Cardiac fibroblast (primary cell): ENCODE measurements around the gene DARS1.
"Not testable (repeated sequence)": the region's sequence is repeated elsewhere in the genome, so short reads cannot be mapped to it uniquely, and the experiment has no call there.

Experiments
- DNase-seq, 2 donors: peaks; one replicate each; pipeline versions ENCODE4 v3.0.0 to v3.0.0-alpha.2; 2010; ENCODE audit warnings: low read depth in 2 of 2
- H3K4me3 ChIP-seq, 2 donors: replicated peaks in 1 of 2; 1 replicate in 1 of 2; 2 replicates in 1 of 2; pipeline ENCODE4 v1.5.1; 2011; ENCODE audit warnings: low read depth in 2 of 2, low read length in 2 of 2, mild to moderate bottlenecking in 2 of 2, moderate library complexity in 1 of 2
- TF ChIP-seq, protein P1 (sequence below): IDR thresholded peaks from one replicate; pipeline ENCODE4 v1.5.1; 2011; ENCODE audit warnings: low read depth, mild to moderate bottlenecking, low read length, inconsistent platforms

Gene DARS1

DNA sequence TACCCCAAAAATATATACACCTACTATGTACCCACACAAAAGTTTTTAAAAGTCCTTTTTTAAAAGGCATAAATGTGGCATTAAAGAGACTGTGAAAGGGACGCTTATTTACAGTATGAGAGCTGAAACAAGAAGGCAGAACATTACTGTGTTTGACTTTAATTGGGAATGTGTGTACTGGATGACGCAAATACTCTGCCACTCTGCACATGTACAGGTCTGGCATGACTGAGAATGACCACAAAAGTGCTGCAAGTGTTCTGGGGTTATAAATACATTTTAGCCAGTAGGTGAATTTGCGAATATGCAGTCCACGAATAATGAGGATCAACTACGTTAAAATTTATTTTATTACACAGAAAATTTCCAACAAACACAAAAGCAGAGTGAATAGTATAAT, 11.4 kb downstream of the DARS1 start:
- DNase-seq, result no peak
- TF ChIP-seq, protein P1, sequence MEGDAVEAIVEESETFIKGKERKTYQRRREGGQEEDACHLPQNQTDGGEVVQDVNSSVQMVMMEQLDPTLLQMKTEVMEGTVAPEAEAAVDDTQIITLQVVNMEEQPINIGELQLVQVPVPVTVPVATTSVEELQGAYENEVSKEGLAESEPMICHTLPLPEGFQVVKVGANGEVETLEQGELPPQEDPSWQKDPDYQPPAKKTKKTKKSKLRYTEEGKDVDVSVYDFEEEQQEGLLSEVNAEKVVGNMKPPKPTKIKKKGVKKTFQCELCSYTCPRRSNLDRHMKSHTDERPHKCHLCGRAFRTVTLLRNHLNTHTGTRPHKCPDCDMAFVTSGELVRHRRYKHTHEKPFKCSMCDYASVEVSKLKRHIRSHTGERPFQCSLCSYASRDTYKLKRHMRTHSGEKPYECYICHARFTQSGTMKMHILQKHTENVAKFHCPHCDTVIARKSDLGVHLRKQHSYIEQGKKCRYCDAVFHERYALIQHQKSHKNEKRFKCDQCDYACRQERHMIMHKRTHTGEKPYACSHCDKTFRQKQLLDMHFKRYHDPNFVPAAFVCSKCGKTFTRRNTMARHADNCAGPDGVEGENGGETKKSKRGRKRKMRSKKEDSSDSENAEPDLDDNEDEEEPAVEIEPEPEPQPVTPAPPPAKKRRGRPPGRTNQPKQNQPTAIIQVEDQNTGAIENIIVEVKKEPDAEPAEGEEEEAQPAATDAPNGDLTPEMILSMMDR, result no peak
- H3K4me3 ChIP-seq, result no peak overlapping the region

DNA sequence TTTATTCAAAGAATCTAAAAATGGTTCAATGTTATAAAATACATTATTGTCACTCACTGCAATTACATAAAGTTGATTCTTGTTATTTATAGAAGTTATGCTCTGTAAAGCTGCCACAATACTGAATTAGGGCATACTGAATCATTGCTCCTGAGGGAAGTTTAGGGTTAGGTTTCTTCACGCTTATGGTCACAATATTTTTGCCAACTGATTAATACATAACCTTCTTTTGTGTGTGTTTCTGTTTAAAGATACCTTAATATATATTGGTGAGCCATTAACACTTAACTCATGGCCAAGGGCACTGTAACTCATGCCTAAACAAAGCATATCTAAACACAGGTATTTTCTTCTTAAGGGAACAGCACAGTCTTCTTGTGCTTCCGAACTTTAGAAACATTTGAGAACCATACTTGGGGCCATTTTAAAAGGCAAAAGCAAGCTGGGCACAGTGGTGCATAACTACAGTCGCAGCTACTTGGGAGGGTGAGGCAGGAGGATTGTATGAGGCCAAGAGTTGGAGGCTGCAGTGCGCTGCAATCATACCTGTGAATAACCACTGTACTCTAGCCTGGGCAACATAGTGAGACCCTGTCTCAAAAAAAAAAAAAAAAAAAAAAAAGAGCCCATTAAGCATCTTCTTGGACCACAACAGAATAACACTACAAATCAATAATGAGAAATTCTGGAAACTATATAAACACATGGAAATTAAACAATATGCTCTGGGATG, 15.6 kb downstream of the DARS1 start:
- no peak for DNase-seq
- H3K4me3 ChIP-seq, result no peak overlapping the region
- TF ChIP-seq, protein P1, result no peak

DNA sequence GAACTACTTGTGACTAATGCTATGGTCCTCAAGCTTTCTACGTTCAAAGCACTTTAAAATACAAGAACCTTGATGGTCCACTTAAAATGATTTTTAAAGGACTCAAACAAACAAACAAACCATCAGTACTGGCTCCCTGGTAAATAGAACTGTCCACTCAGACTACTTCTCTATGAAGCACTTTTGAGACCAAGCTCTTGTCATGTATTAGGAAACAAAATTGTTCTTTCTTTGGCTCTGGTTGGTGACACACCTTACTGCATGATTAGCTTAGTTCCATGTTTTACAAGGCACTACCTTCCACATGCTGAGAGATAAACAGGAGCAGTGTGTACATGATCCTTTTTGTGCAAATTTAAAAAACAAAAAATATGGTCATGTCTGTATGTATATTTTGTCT, 19.7 kb downstream of the DARS1 start:
- DNase-seq, result no peak
- TF ChIP-seq, protein P1, result no peak
- no peak overlapping the region for H3K4me3 ChIP-seq

DNA sequence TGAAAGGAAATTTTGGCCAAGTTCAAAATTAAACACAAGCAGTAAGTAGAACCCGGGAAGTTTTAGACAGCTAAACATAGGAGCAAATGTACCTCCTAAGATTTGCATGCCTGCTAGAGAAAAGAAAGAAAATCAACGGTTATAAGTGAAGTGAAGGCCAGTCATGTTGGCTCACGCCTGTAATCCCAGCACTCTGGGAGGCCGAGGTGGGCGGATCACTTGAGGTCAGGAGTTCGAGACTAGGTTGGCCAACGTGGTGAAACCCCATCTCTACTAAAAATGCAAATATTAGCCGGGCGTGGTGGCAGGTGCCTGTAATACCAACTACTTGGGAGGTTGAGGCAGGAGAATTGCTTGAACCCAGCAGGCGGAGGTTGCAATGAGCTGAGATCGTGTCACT, 21.0 kb downstream of the DARS1 start:
- not testable (repeated sequence) for H3K4me3 ChIP-seq, DNase-seq

DNA sequence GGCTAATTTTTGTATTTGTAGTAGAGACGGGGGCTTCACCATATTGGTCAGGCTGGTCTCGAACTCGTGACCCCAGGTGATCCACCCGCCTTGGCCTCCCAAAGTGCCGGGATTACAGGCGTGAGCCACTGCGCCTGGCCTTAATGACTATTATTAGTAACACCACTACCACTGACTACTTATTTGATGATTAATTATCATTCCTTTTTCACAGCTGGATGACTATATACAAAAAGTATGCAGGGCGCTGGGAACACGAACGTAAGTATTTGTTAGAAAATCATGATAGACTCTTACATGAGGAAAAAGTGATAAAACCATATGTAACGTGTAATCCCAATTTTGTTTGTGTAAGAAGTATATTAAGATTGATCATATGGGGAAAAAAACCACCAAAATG, 21.6 kb downstream of the DARS1 start:
- TF ChIP-seq, protein P1, result no peak
- peak; percentile 42 to 43 for DNase-seq
- H3K4me3 ChIP-seq, result no peak overlapping the region

DNA sequence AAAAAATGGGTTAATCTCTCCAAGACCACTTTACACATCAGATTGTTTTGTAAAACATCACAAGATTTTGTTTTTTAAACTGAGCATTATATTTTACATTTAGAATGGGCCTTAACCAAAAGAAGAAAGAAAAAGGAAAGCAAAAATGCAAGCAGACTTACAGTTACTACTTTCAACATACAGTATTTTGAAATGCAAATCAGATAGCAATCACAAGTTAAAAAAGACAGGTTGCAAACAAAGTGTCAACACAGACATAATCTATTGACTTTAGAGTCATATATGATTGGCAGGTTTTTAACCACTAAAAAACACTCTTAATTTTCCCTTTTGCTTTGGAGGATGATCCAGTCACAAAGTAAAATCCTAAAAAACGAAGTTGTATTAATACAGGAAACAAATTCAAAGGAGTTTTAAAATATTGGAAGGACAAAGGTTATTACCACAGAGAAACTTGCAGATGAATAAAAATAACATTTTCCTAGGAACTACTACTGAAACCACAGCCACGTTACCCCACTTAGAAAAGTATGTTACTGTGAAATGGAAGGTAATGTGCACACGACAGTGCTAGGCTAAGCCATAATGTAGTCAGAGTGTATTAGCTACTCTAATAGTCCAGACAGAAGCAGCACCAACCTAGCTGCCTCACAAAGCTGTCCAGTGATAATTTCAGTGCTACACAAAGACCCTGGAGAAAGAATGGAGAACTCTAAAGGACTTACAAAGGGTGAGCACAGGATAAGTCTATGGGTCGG, 22.9 kb downstream of the DARS1 start:
- TF ChIP-seq, protein P1, result no peak
- DNase-seq, result no peak

More for the DNA sequence above, 22.9 kb downstream of the DARS1 start:
- H3K4me3 ChIP-seq, result no peak overlapping the region
